PC-9 (cell line): ENCODE results near the gene OR56A3.

Experiments used
- CTCF ChIP-seq: fragments of 200-600 bp; sonication (generic); conservative IDR thresholded peaks from 2 replicates; pipeline ENCODE4 v1.6.1; 2017; ENCODE audit warnings: mixed run types, antibody characterized with exemption, mild to moderate bottlenecking, moderate library complexity
- EZH2 ChIP-seq: fragments of 200-600 bp; sonication (generic); IDR thresholded peaks from 2 replicates; pipeline ENCODE4 v1.8.0; 2017; ENCODE audit warnings: antibody characterized with exemption, low read depth

GRCh38 chr11:5932671-5933070 is 9.4 kb upstream of the OR56A3 start:
- TF ChIP-seq CTCF = no peak
- TF ChIP-seq EZH2 = no peak
